Thyroid gland (tissue), 4 donors: Measurements from ENCODE around the gene SNRNP27.

Source experiments
- CTCF ChIP-seq, 6 experiments: fragments of 200-600 bp in 3 of 6; fragments of 450-650 bp in 3 of 6; sonication (generic) in 3 of 6; IDR thresholded peaks; one replicate each; pipeline ENCODE4 v1.5.1; 2016 to 2019; ENCODE audit warnings: antibody characterized with exemption in 6 of 6, mild to moderate bottlenecking in 2 of 6, inconsistent platforms in 1 of 6, moderate library complexity in 1 of 6
- POLR2A ChIP-seq, 2 donors: fragments of 450-650 bp; IDR thresholded peaks; one replicate each; pipeline ENCODE4 v1.6.1; 2017; ENCODE audit warnings: antibody characterized with exemption in 2 of 2, mild to moderate bottlenecking in 2 of 2, moderate library complexity in 1 of 2

- no peak for TF ChIP-seq CTCF (IDR thresholded peaks at IDR 0.05)
- no peak for TF ChIP-seq POLR2A (IDR thresholded peaks at IDR 0.05)
Observed at GRCh38 chr2:69863298-69863697, 30.5 kb upstream of the SNRNP27 start.
